22Rv1 (cell line): Measurements from ENCODE around the gene TBC1D5.

Source experiments
- H3K27ac ChIP-seq: fragments of 450-650 bp; 2 replicates; pipeline ENCODE4 v1.5.1; 2017
- ZFX ChIP-seq: fragments of 450-650 bp; IDR thresholded peaks from 2 replicates; pipeline ENCODE4 v1.6.1; 2017; ENCODE audit warnings: antibody characterized with exemption, borderline replicate concordance
- TF ChIP-seq, protein P1 (sequence below): fragments of 450-650 bp; IDR thresholded peaks from 2 replicates; pipeline ENCODE4 v1.5.1; 2017; ENCODE audit warnings: mild to moderate bottlenecking

TBC1D5 gene

DNA sequence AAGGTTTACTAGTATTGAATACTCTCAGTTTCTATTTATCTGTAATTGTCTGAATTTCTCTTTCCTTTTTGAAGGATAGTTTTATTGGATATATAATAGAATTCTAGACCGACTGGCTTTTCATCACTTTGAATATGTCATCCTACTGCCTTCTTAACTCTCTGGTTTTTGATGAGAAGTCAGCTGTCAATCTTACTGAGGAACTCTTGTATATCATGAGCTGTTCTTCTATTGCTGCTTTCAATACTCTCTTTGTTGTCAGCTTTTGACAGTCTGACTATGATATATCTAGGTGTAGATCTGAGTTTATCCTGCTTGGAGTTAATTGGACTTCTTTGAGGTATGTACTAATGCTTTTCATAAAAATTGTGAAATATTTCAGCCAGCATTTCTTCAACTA is 523.8 kb downstream of the TBC1D5 start:
- TF ChIP-seq, protein P1, sequence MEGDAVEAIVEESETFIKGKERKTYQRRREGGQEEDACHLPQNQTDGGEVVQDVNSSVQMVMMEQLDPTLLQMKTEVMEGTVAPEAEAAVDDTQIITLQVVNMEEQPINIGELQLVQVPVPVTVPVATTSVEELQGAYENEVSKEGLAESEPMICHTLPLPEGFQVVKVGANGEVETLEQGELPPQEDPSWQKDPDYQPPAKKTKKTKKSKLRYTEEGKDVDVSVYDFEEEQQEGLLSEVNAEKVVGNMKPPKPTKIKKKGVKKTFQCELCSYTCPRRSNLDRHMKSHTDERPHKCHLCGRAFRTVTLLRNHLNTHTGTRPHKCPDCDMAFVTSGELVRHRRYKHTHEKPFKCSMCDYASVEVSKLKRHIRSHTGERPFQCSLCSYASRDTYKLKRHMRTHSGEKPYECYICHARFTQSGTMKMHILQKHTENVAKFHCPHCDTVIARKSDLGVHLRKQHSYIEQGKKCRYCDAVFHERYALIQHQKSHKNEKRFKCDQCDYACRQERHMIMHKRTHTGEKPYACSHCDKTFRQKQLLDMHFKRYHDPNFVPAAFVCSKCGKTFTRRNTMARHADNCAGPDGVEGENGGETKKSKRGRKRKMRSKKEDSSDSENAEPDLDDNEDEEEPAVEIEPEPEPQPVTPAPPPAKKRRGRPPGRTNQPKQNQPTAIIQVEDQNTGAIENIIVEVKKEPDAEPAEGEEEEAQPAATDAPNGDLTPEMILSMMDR = no peak
- TF ChIP-seq ZFX = no peak
- no peak overlapping the region for H3K27ac ChIP-seq

DNA sequence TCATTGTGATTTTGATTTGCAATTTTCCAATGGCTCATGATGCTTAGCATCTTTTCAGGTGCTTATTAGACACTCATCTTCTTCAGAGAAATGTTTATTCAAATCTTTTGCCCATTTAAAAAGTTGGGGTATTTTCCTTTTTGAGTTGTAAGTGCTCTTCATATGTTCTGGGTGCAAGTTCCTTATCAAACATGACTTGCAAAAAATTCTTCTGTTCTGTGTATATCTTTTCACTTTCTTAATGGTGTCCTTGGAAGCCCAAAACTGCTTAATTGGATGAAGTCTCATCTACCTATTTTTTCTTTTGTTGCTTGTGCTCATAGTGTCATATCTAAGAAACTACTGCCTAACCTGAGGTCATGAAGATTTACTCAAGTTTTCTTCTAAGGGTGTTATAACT is 524.8 kb downstream of the TBC1D5 start:
- no peak for TF ChIP-seq ZFX
- TF ChIP-seq, protein P1 = no peak
- H3K27ac ChIP-seq = no peak overlapping the region

DNA sequence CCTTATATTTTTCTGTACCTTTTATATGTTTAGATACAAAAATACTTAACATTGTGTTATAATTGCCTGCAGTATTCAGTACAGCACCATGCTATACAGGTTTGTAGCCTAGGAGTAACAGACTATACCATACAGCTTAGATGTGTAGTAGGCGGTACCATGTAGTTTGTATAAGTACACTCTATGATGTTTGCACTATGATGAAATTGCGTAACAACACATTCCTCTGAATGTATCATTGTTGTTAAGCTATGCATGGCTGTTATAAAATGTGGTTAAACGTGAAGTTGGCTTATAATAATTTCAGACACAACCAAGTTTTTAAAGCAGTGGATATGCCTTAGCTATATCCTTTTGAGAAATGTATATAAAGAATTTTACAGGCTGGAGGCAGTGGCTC is 529.3 kb downstream of the TBC1D5 start:
- H3K27ac ChIP-seq = no peak overlapping the region
- TF ChIP-seq, protein P1 = no peak
- TF ChIP-seq ZFX = no peak

DNA sequence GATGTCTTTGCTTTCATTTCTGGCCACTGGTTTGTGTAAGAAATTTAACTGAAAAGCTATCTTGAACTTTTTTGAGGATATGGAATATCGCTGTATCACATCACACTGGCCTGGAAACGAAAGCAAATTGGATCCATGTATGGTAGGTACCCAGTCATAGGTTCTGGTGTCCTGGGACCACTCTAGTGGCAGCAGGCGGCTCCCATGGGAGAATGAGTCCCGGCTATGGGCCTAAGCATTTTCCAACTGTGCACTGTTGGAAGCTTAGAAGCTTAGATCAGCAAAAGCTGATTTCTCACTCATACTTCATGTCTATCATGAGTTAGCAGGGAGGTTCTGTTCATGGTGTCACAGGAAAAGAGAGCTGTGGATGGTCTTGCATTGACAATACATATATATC is 534.5 kb downstream of the TBC1D5 start:
- H3K27ac ChIP-seq = no peak overlapping the region
- TF ChIP-seq, protein P1 = no peak
- no peak for TF ChIP-seq ZFX

DNA sequence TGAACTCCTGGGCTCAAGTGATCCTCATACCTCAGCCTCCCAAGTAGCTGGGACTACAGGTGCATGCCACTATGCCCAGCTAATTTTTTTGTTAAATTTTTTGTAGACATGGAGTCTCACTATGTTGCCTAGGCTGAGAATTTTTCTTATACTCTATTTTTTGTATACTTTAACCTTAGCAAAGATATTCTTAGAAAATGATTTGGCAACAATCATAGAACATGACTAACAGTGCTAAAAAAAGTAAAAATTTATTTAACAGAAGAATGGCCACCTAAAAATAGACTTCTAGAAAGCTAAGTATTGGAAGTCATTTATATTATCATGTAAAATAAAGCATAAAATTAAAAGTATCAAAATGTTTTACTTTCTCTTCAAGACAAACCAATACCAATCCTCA is 535.4 kb downstream of the TBC1D5 start:
- TF ChIP-seq, protein P1 = no peak
- no peak for TF ChIP-seq ZFX
- H3K27ac ChIP-seq = no peak overlapping the region

DNA sequence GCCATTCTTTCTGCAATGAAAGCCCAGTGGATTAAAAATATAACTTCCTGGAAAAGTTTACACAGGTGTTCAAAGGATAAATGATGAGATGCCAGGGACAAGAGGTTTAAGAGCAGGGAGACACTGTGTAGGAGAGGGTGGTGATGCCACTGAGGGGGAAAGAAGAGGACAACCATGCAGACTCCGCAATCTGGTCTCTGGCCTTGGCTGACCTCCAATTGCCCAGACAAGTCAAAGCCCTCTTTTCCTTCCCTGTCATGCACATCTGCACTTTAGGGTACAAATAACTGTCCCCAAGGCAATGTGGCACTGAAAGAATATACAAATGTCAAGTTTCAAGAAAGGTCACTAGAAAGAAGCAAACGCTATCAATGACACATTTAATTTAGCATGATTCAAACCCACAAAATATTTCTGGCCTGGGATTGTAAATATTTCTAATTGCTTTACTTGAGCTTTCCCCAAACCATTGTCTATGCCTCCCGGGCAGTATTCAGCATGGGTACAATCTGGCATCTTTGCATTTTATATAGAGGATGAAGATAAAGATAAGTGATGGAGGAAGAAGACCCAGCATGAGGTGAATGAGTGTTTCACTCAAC is 538.3 kb downstream of the TBC1D5 start:
- TF ChIP-seq, protein P1 = no peak
- TF ChIP-seq ZFX = no peak
- H3K27ac ChIP-seq = no peak overlapping the region

DNA sequence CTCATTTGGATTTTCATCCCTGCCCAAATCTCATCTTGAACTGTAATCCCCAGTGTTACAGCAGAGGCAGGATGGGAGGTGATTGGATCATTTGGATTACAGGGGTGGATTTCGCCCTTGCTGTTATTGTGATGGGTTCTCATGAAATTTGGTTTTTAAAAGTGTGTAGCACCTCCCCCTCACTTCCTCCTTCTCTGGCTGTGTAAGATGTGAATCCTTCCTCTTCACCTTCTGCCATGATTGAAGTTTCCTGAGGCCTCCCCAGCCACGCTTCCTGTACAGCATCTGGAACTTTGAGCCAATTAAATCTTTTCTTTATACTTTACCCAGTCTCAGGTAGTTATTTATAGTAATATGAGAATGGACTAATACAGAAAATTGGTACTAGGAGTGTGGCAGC is 540.9 kb downstream of the TBC1D5 start:
- no peak for TF ChIP-seq ZFX
- TF ChIP-seq, protein P1 = no peak
- no peak overlapping the region for H3K27ac ChIP-seq
